NOMO-1 treated with DMSO at 0.1 percent for 48 hours (cell line): ENCODE data around the gene C3orf38.
"Not testable (repeated sequence)": the region's sequence is repeated elsewhere in the genome, so short reads cannot be mapped to it uniquely, and the experiment has no call there.

Experiments
- DNase-seq: peaks from one replicate; lab custom pipeline; 2025; ENCODE audit not compliant: unreplicated experiment; lab: John Stamatoyannopoulos, UW

C3orf38 gene

DNA sequence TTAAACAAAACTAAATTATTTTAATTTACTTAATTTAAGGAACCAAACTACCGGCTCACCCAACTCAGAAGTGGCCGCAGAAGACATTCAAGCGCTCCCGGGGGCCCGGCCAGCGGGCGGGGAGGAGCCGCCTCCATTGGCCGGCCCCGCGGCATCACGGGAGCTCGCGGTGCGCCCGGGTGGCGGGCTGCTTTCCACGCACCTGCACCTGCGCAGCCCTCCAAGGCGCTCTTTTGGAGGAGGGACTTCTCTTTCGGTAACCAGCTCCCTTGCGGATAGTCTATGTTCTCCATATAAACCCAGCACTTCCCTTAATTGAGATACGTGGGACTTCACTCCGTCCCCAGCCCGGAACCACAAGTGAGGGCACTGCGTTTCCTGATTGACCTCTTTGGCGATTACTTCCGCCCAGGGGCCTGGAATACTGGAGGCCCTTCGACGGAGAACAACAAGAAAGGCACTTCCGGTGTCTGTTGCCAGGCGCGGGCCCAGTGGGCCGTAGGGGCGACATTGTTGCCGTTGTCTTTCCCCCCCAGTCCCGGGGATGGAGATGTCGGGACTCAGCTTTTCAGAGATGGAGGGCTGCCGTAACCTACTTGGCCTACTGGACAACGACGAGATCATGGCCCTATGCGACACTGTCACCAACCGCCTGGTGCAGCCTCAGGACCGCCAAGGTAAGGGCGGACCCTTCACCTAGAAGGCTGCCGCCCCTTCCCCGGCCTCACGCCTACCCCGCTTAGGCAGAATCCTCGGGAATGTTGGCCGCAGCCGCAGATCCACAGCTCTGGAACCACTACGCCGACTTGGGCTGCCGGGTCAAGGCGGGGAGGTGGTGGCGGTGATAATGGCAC is at the start of gene C3orf38:
C3orf38 (plus strand) TSS at position 451 of the 854 bp plus-strand sequence; CDS start at position 545, 94 bp downstream.
- DNase-seq, result peak; percentile 85

GRCh38 chr3:88101142-88101541 is 48.6 kb upstream of the C3orf38 start:
- DNase-seq, result no peak

- no peak for DNase-seq
Observed at GRCh38 chr3:88105325-88105724, 44.4 kb upstream of the C3orf38 start.

DNA sequence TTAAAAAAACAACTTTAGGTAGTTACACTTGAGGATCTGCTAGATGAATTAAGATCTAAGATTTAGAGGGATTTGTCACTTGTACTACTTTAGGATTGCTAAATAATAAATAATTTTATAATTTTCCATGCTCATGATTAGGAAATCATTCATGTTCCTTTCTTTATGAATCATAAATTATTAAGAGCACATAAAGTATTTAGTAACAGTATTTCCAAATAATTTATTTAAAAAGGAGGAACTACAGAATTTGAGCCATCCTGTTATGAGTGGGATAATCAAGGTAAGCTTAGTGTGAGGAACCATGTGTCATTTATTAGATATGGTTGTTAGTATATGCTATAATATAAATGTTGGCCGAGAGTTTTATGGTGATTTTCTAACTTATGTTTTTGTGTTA is 37.5 kb upstream of the C3orf38 start:
- DNase-seq, result no peak

- DNase-seq, result peak; percentile 46
Observed at GRCh38 chr3:88113311-88114162, 36.2 kb upstream of the C3orf38 start.

DNA sequence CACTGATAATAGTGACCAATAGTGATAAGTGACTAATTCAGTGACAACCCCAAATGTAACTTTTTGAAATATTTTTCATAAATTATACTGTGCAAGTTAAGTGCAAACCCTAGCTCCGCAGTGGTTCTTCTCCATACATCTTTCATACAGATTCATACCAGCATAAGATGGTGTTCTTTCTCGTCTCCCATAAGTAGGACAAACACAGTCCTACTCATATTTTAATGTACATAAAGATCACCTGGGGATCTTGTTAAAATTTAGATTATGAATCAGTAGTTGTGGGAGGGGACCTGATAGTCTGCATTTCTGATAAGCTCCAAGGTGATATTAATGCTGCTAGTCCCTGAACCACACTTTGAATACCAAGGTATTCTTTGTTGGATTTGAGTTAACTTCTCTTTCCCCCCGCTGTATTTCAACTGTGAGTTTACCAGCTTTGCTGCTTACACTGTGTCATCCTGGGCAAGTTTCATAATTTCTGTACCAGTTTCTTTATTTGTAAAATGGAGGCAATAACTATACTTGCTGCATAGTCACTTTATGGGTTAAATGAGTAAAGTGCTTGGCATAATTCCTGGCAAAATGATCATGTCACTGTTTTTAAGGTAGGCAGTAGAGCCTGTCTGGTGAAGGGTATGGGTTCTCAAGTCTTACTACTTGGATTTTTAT is 34.7 kb upstream of the C3orf38 start:
- DNase-seq, result no peak

- peak; percentile 82 for DNase-seq
Observed at GRCh38 chr3:88117683-88118082, 32.1 kb upstream of the C3orf38 start.

DNA sequence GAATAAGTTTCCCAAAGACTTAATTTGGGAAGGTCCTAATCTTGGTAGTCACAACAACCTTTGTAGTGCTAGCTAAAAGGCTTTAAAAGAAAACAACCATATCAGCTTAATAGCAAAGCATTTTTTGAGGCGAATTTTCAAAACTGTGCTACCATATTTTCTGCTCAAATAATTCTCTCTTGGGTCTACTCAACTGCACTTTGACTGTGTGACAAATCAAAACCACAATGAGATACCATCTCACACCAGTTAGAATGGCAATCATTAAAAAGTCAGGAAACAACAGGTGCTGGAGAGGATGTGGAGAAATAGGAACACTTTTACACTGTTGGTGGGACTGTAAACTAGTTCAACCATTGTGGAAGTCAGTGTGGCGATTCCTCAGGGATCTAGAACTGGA is 31.2 kb upstream of the C3orf38 start:
- not testable (repeated sequence) for DNase-seq

DNA sequence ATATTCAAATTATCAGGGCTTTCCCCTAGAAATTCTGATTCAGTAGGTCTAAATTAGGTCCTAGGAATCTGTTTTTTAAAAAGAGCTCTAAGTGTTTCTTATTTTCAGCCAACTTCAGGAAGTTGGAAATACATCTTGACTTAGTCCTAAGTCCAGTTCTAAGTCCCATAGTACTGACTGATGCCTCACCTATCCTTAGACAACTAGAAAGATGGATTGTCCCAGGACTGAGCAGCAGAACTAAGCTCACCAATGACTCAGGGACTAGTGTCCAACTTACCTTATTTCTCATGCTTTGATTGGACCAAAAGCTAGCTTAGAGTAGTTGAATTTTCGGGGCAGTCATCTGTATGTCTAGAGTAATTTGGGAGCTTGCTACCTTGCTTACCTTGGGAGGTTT is 26.2 kb upstream of the C3orf38 start:
- no peak for DNase-seq

DNA sequence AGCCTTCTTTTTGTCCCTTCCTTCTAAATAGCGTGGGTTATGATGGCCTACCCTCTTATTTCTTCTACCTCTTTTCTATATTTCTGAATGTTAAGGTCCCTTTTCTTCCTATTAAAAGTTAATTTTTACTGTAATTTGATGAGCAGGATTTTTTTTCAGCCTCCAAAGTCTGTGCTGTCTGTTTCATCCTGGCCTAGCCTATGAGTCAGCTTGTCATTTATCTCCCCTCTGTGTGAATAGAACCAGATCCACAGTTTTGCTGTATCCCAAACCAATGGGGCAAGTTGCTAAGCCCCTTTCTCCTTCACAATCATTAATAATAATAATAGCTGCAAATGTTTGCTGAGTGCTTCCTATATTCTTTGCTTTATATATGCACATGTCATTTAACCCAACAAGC is 18.1 kb upstream of the C3orf38 start:
- DNase-seq, result no peak

GRCh38 chr3:88132894-88133293 is 16.9 kb upstream of the C3orf38 start:
- DNase-seq, result no peak

DNA sequence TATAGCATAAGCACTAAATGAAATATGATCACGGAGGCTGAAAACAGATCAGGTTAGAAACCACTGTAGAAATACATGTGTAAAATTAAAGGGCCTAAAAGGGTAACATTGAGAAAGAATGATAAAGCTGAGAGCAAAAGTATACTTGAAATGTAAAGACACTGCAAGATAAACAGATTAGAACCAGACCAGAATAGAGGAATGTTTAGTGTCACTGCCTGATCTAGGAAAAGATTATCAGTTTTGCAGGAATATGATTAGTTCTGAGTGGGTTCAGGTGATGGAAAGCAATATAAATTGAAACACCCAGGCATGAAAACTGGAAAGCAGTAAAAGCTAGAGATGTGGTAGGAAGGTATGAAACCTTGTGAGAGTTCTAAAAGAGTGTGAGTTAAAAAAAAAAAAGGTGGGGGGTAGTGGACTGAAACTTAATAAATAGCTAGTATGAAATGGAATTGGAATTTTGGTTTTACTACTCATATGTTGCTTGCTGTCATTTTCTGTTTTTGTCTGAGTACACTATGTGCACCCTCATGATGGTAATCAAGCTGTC is 16.0 kb upstream of the C3orf38 start:
- no peak for DNase-seq

GRCh38 chr3:88137836-88138235 is 11.9 kb upstream of the C3orf38 start:
- DNase-seq, result no peak

GRCh38 chr3:88141458-88142083 is 8.2 kb upstream of the C3orf38 start:
- DNase-seq, result no peak

GRCh38 chr3:88142094-88142624 is 7.6 kb upstream of the C3orf38 start:
- no peak for DNase-seq

DNA sequence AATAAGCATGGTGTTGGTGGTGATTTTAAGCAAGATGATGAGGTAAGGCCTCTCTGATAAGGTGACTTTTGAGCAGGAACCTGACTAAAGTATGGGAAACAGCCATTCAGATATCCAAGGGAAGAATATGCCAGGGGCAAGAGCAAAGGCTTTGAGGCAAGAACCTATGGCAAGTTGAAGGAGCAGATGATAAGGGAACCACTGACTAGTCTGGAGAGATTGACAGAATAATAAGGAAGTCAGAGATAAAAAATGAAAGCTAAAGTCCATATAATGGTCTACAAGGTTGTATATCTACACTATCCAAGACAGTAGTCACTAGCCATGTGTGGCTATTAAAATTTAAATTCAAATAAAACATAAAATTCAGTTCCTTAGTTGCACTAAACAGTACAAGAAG is 2.5 kb upstream of the C3orf38 start:
- DNase-seq, result no peak

DNA sequence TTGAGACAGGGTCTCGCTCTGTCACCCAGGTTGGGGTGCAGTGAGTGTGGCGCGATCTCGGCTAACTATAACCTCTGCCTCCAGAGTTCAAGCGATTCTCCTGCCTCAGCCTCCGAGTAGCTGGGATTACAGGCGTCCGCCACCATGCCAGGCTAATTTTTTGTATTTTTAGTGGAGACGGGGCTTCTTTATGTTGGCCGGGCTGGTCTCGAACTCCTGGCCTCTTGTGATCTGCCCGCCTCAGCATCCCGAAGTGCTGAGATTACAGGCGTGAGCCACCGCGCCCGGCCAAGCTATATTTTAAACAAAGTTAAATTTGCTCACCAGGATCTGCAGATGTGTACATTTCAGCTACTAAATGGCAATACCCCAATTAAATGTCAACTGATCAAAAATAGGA is 1.1 kb upstream of the C3orf38 start:
- no peak for DNase-seq

DNA sequence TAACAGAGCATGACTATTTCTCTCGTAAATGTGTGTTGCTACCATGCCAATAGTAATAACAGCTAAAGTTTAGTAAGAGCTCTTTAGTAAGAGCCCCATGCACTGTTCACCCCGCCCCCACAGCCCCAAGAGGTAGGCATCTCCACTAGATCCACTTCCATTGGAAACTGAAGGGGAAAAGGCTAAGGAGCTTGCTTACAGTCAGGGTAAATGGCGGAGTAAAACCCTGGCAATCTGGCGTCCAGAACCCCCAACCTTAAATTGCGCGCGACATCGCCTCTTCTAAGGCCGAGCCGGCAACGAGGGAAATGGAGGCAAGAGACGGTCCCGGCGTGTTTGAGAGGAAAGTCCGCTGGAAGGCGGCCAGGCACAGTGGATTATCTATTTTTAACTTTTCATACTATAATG is 654 bp upstream of the C3orf38 start:
- peak; percentile 67 for DNase-seq

- peak; percentile 32 for DNase-seq
Observed at GRCh38 chr3:88150371-88150770, 612 bp downstream of the C3orf38 start.

DNA sequence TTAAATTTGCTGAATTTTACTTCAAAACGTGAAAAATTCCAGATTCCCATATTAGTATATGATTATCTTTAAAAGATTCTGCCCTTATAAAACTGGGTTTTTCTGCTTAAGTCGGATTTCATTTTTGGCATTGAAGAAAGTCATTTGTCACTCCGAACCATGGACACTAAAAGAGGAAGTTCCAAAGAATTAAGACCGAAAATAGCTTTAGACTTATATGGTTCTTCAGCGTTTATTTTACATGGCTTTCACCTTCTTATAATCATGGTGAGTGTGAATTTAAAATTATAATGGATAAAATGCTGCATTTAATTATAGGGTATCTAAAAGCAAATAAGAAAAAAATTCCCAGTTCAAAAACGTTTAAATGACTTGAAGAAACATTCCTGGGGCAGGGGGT is 1.0 kb downstream of the C3orf38 start:
- DNase-seq, result peak; percentile 65
